AG09309 (cell line): ENCODE measurements around the gene XAB2.

Experiments
- DNase-seq: peaks from one replicate; pipeline ENCODE4 v3.0.0-alpha.2; 2010; ENCODE audit warnings: low read depth
- H3K4me3 ChIP-seq: 2 replicates; pipeline ENCODE4 v1.5.1; 2011; ENCODE audit warnings: mild to moderate bottlenecking, low read depth, low read length, moderate library complexity; ENCODE audit not compliant: control insufficient read depth
- TF ChIP-seq, protein P1 (sequence below): IDR thresholded peaks from 2 replicates; pipeline ENCODE4 v1.5.1; 2011; ENCODE audit warnings: mild to moderate bottlenecking, low read depth, low read length, inconsistent platforms; ENCODE audit not compliant: insufficient read depth, control insufficient read depth; ENCODE audit errors: missing control alignments

Gene XAB2

DNA sequence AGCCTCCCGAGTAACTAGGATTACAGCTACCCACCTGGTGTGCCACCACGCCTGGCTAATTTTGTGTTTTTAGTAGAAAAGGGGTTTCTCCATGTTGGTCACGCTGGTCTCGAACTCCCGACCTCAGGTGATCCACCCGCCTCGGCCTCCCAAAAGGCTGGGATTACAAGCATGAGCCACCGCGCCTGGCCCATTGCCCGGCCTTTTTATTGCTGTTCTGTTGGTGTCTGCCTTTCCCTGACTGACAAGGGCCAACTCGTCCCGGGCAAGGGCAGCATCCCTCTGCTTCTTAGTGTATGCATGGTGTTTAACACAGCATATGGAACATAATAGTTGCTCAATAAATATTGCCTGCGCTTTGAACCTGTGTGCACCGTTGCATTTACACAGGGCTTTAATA, 33.3 kb upstream of the XAB2 start:
- DNase-seq = no peak
- H3K4me3 ChIP-seq = no peak overlapping the region
- TF ChIP-seq, protein P1, sequence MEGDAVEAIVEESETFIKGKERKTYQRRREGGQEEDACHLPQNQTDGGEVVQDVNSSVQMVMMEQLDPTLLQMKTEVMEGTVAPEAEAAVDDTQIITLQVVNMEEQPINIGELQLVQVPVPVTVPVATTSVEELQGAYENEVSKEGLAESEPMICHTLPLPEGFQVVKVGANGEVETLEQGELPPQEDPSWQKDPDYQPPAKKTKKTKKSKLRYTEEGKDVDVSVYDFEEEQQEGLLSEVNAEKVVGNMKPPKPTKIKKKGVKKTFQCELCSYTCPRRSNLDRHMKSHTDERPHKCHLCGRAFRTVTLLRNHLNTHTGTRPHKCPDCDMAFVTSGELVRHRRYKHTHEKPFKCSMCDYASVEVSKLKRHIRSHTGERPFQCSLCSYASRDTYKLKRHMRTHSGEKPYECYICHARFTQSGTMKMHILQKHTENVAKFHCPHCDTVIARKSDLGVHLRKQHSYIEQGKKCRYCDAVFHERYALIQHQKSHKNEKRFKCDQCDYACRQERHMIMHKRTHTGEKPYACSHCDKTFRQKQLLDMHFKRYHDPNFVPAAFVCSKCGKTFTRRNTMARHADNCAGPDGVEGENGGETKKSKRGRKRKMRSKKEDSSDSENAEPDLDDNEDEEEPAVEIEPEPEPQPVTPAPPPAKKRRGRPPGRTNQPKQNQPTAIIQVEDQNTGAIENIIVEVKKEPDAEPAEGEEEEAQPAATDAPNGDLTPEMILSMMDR = no peak

DNA sequence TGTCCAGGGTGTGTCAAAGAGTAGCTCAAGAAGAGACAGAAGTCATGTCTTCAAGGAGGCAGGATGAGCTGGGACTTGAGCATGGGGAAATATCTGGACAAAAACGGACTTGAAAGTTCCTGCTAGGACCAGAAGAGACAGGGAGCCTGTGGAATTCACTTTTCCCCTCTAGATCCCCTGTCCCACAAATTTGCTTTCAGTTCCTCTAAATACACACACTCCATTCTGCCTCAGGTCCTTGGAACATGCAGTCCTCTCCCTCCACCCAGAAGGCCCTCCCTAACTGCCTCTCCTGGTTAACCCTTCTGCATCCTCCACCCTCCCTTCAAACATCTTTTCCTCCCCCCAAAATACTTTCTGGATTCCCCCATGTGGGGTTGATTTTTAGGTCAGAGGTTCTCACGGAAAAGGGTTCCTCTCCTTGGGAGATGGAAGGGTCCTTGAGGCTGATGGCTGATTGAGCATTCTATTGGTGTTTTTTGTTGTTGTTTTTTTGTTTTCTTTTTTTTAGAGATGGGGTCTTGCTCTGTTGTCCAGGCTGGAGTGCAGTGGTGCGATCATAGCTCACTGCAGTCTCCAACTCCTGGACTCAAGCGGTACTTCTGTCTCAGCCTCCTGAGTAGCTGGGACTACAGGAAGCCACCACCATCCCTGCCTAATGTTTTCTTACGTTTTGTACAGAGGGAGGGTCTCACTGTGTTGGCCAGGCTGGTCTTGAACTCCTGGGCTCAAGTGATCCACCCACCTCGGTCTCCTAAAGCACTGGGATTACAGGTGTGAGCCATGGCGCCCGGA, 32.6 kb upstream of the XAB2 start:
- TF ChIP-seq, protein P1 = no peak
- no peak overlapping the region for H3K4me3 ChIP-seq
- no peak for DNase-seq

GRCh38 chr19:7658219-7658686, 28.9 kb upstream of the XAB2 start:
- H3K4me3 ChIP-seq = no peak overlapping the region
- TF ChIP-seq, protein P1 = no peak
- DNase-seq = no peak

GRCh38 chr19:7657131-7657751, 27.9 kb upstream of the XAB2 start:
- TF ChIP-seq, protein P1 = no peak
- DNase-seq = no peak
- H3K4me3 ChIP-seq = no peak overlapping the region

DNA sequence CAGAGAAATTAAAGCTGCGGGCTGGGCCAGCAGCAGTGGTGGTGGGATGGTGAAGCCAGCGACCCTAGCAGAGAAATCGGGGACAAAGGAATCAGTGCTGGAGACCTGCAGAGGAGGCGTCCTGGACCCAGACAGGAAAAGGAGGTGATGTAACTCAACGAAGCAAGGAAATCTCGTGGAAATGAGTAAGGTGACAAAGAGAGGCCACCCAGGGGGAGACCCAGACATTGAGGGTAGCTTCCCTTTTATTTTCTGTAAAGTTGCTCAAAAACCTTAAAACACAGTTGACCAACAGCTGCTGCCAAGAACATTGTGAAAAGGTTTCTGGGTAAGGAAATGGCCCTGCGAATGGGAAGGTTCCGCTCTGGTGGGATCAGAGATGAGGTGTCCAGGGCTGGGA, 26.2 kb upstream of the XAB2 start:
- TF ChIP-seq, protein P1 = no peak
- DNase-seq = no peak
- no peak overlapping the region for H3K4me3 ChIP-seq

- DNase-seq = no peak
- no peak overlapping the region for H3K4me3 ChIP-seq
- TF ChIP-seq, protein P1 = no peak
These were observed 25.1 kb upstream of the XAB2 start for GRCh38 chr19:7654401-7654800.
